T-helper 17 cell (primary cell): ENCODE data around the gene SLC12A7. TPM values are rescaled to one million over a fixed set of nuclear protein-coding genes. Genes with fewer than 3 reads are reported as not detected.
A peak's percentile ranks its signal among the peaks of the same experiment; 100 is the strongest.
"Not testable (repeated sequence)": the region's sequence is repeated elsewhere in the genome, so short reads cannot be mapped to it uniquely, and the experiment has no call there.

Experiments
- ATAC-seq: fragments of 150-1000 bp; cut with Tn5 transposase; 2 replicates; pipeline ENCODE4 v1.10.0; 2021; ENCODE audit warnings: mild to moderate bottlenecking, moderate library complexity
- DNase-seq, 3 donors: peaks; one replicate each; pipeline versions ENCODE4 v3.0.0 to v3.0.0-alpha.2; 2020 to 2021
- H3K9me3 ChIP-seq: one replicate; pipeline ENCODE4 v1.7.0; 2013; ENCODE audit warnings: low read length, mild to moderate bottlenecking; ENCODE audit not compliant: control insufficient read depth, poor library complexity, severe bottlenecking
- H3K27ac Mint-ChIP-seq: one replicate; pipeline ENCODE4 v1.8.0; 2022; ENCODE audit warnings: mild to moderate bottlenecking, moderate library complexity, mixed read lengths
- H3K27me3 Mint-ChIP-seq: one replicate; pipeline ENCODE4 v1.8.0; 2022; ENCODE audit warnings: mixed read lengths
- H3K36me3 Mint-ChIP-seq: one replicate; pipeline ENCODE4 v1.8.0; 2022; ENCODE audit warnings: low read depth, mixed read lengths
- H3K4me1 Mint-ChIP-seq: one replicate; pipeline ENCODE4 v1.8.0; 2022; ENCODE audit warnings: mild to moderate bottlenecking, mixed read lengths
- H3K4me3 Mint-ChIP-seq: one replicate; pipeline ENCODE4 v1.8.0; 2022; ENCODE audit warnings: mild to moderate bottlenecking, moderate library complexity, mixed read lengths
- total RNA-seq, 4 donors: library from RNA in 2 of 4; stranded (reverse) in 2 of 4; gene quantifications; one replicate each; pipeline ENCODE4 v1.2.3 and lab custom pipeline; 2022 to 2026

The SLC12A7 gene
- total RNA-seq, 2 donors from 2014 or later, result 36.6 to 88.0 TPM

GRCh38 chr5:1097988-1098385 is 13.9 kb downstream of the SLC12A7 start:
- H3K4me1 Mint-ChIP-seq, result peaks cover 14% of the 10 kb centered on the region
- H3K27ac Mint-ChIP-seq, result peak overlapping the region; percentile 75
- not testable (repeated sequence) for H3K4me3 Mint-ChIP-seq, H3K36me3 Mint-ChIP-seq, H3K9me3 ChIP-seq, ATAC-seq, H3K27me3 Mint-ChIP-seq, DNase-seq

GRCh38 chr5:1097381-1097987 is 14.4 kb downstream of the SLC12A7 start:
- ATAC-seq (no peak), DNase-seq (no peak)
- Mint-ChIP-seq H3K4me1 (peaks cover 14% of the 10 kb centered on the region), H3K4me3 (no peak overlapping the region), H3K27me3 (no peaks in the 10 kb centered on the region), H3K36me3 (no peaks in the 10 kb centered on the region), H3K27ac (peak overlapping the region; percentile 75)
- H3K9me3 ChIP-seq, result no peaks in the 10 kb centered on the region

GRCh38 chr5:1096838-1097237 is 15.0 kb downstream of the SLC12A7 start:
- no peaks in the 10 kb centered on the region for H3K9me3 ChIP-seq
- Mint-ChIP-seq H3K4me1 (peaks cover 9% of the 10 kb centered on the region), H3K4me3 (no peak overlapping the region), H3K36me3 (no peaks in the 10 kb centered on the region), H3K27me3 (no peaks in the 10 kb centered on the region), H3K27ac (peak overlapping the region; percentile 75)
- ATAC-seq (no peak), DNase-seq (no peak)

GRCh38 chr5:1095990-1096363 is 15.9 kb downstream of the SLC12A7 start:
- peak overlapping the region; percentile 53 for H3K27ac Mint-ChIP-seq
- H3K9me3 ChIP-seq, result no peaks in the 10 kb centered on the region
- H3K4me3 Mint-ChIP-seq, result no peak overlapping the region
- peaks cover 9% of the 10 kb centered on the region for H3K4me1 Mint-ChIP-seq
- DNase-seq (no peak), ATAC-seq (no peak)
- no peaks in the 10 kb centered on the region for H3K27me3 Mint-ChIP-seq
- H3K36me3 Mint-ChIP-seq, result no peaks in the 10 kb centered on the region

- H3K9me3 ChIP-seq, result no peaks in the 10 kb centered on the region
- no peak overlapping the region for H3K4me3 Mint-ChIP-seq
- DNase-seq (no peak), ATAC-seq (peak; percentile 24)
- H3K4me1 Mint-ChIP-seq, result peaks cover 9% of the 10 kb centered on the region
- H3K27ac Mint-ChIP-seq, result peak overlapping the region; percentile 53
- H3K27me3 Mint-ChIP-seq, result no peaks in the 10 kb centered on the region
- no peaks in the 10 kb centered on the region for H3K36me3 Mint-ChIP-seq
These were observed 16.4 kb downstream of the SLC12A7 start for GRCh38 chr5:1095302-1095989.

- Mint-ChIP-seq H3K4me1 (peaks cover 13% of the 10 kb centered on the region), H3K36me3 (no peaks in the 10 kb centered on the region), H3K27ac (no peak overlapping the region), H3K4me3 (no peak overlapping the region), H3K27me3 (no peaks in the 10 kb centered on the region)
- no peaks in the 10 kb centered on the region for H3K9me3 ChIP-seq
- DNase-seq (no peak), ATAC-seq (no peak)
These were observed 17.1 kb downstream of the SLC12A7 start for GRCh38 chr5:1094670-1095190.

GRCh38 chr5:1093361-1093760 is 18.5 kb downstream of the SLC12A7 start:
- Mint-ChIP-seq H3K27me3 (no peaks in the 10 kb centered on the region), H3K36me3 (peaks cover 2% of the 10 kb centered on the region), H3K4me3 (no peak overlapping the region), H3K4me1 (peaks cover 13% of the 10 kb centered on the region), H3K27ac (no peak overlapping the region)
- DNase-seq (no peak), ATAC-seq (no peak)
- no peaks in the 10 kb centered on the region for H3K9me3 ChIP-seq

GRCh38 chr5:1092122-1092521 is 19.7 kb downstream of the SLC12A7 start:
- no peak overlapping the region for H3K4me3 Mint-ChIP-seq
- peak overlapping the region; percentile 45 for H3K27ac Mint-ChIP-seq
- H3K4me1 Mint-ChIP-seq, result peaks cover 11% of the 10 kb centered on the region
- DNase-seq (no peak), ATAC-seq (no peak)
- no peaks in the 10 kb centered on the region for H3K9me3 ChIP-seq
- peaks cover 2% of the 10 kb centered on the region for H3K36me3 Mint-ChIP-seq
- no peaks in the 10 kb centered on the region for H3K27me3 Mint-ChIP-seq

- no peaks in the 10 kb centered on the region for H3K27me3 Mint-ChIP-seq
- ATAC-seq (no peak), DNase-seq (no peak)
- no peaks in the 10 kb centered on the region for H3K9me3 ChIP-seq
- peak overlapping the region; percentile 45 for H3K27ac Mint-ChIP-seq
- H3K4me1 Mint-ChIP-seq, result peaks cover 9% of the 10 kb centered on the region
- H3K4me3 Mint-ChIP-seq, result no peak overlapping the region
- peaks cover 2% of the 10 kb centered on the region for H3K36me3 Mint-ChIP-seq
These were observed 20.2 kb downstream of the SLC12A7 start for GRCh38 chr5:1091632-1092031.

GRCh38 chr5:1090538-1090937 is 21.3 kb downstream of the SLC12A7 start:
- DNase-seq (no peak), ATAC-seq (no peak)
- no peaks in the 10 kb centered on the region for H3K9me3 ChIP-seq
- peaks cover 2% of the 10 kb centered on the region for H3K36me3 Mint-ChIP-seq
- H3K27me3 Mint-ChIP-seq, result no peaks in the 10 kb centered on the region
- peaks cover 5% of the 10 kb centered on the region for H3K4me1 Mint-ChIP-seq
- peak overlapping the region; percentile 79 for H3K27ac Mint-ChIP-seq
- H3K4me3 Mint-ChIP-seq, result no peak overlapping the region

GRCh38 chr5:1089621-1090040 is 22.2 kb downstream of the SLC12A7 start:
- H3K36me3 Mint-ChIP-seq, result peaks cover 2% of the 10 kb centered on the region
- peaks cover 5% of the 10 kb centered on the region for H3K4me1 Mint-ChIP-seq
- peak overlapping the region; percentile 79 for H3K27ac Mint-ChIP-seq
- ATAC-seq (no peak), DNase-seq (no peak)
- H3K27me3 Mint-ChIP-seq, result no peaks in the 10 kb centered on the region
- H3K4me3 Mint-ChIP-seq, result no peak overlapping the region
- no peaks in the 10 kb centered on the region for H3K9me3 ChIP-seq

- Mint-ChIP-seq H3K27ac (peak overlapping the region; percentile 79), H3K27me3 (no peaks in the 10 kb centered on the region), H3K36me3 (peaks cover 4% of the 10 kb centered on the region), H3K4me3 (peak overlapping the region; percentile 49), H3K4me1 (peaks cover 5% of the 10 kb centered on the region)
- DNase-seq (no peak), ATAC-seq (no peak)
- no peaks in the 10 kb centered on the region for H3K9me3 ChIP-seq
These were observed 22.7 kb downstream of the SLC12A7 start for GRCh38 chr5:1089146-1089545.

GRCh38 chr5:1088726-1089125 is 23.1 kb downstream of the SLC12A7 start:
- H3K27me3 Mint-ChIP-seq, result no peaks in the 10 kb centered on the region
- no peak for DNase-seq
- H3K4me1 Mint-ChIP-seq, result peaks cover 5% of the 10 kb centered on the region
- H3K4me3 Mint-ChIP-seq, result no peak overlapping the region
- peaks cover 4% of the 10 kb centered on the region for H3K36me3 Mint-ChIP-seq
- H3K9me3 ChIP-seq, result no peaks in the 10 kb centered on the region
- ATAC-seq, result no peak
- H3K27ac Mint-ChIP-seq, result peak overlapping the region; percentile 79

GRCh38 chr5:1088031-1088430 is 23.8 kb downstream of the SLC12A7 start:
- Mint-ChIP-seq H3K36me3 (peaks cover 4% of the 10 kb centered on the region), H3K4me3 (no peak overlapping the region), H3K27me3 (no peaks in the 10 kb centered on the region), H3K4me1 (peaks cover 5% of the 10 kb centered on the region), H3K27ac (no peak overlapping the region)
- H3K9me3 ChIP-seq, result no peaks in the 10 kb centered on the region
- DNase-seq (no peak), ATAC-seq (no peak)
